H1 (cell line): Measurements from ENCODE around the gene PPP1R18. TPM values are rescaled to one million over a fixed set of nuclear protein-coding genes. Genes with fewer than 3 reads are reported as not detected.
A peak's percentile ranks its signal among the peaks of the same experiment; 100 is the strongest.

Experiments
- ATF3 ChIP-seq: IDR thresholded peaks from 2 replicates; pipeline ENCODE4 v1.6.1; 2011; ENCODE audit warnings: low read depth, mild to moderate bottlenecking, low read length; ENCODE audit not compliant: insufficient read depth
- BCL11A ChIP-seq, 2 experiments: IDR thresholded peaks; one replicate each; pipeline ENCODE4 v1.6.1; 2011; ENCODE audit warnings: low read depth in 2 of 2, low read length in 2 of 2, mild to moderate bottlenecking in 2 of 2
- CBX5 ChIP-seq: fragments of 300-800, 300-1000 bp; sonication (generic); IDR thresholded peaks from 2 replicates; pipeline ENCODE4 v1.7.1; 2016; ENCODE audit warnings: antibody characterized with exemption, low read length, low read depth
- CBX8 ChIP-seq: fragments of 300-800, 300-1000 bp; sonication (generic); IDR thresholded peaks from 2 replicates; pipeline ENCODE4 v1.7.1; 2016; ENCODE audit warnings: low read depth, low read length, borderline replicate concordance
- CEBPB ChIP-seq: IDR thresholded peaks from 2 replicates; pipeline ENCODE4 v1.6.1; 2012; ENCODE audit warnings: low read depth, low read length
- CHD2 ChIP-seq: IDR thresholded peaks from 2 replicates; pipeline ENCODE4 v1.6.1; 2012; ENCODE audit warnings: low read length, improper control_type of control experiment
- EP300 ChIP-seq, 2 experiments: IDR thresholded peaks; 1 replicate in 1 of 2; 2 replicates in 1 of 2; pipeline ENCODE4 v1.6.1; 2011 to 2012; ENCODE audit warnings: low read depth in 2 of 2, low read length in 2 of 2, mild to moderate bottlenecking in 2 of 2, borderline replicate concordance in 1 of 2, inconsistent platforms in 1 of 2, moderate library complexity in 1 of 2
- FOSL1 ChIP-seq: IDR thresholded peaks from 2 replicates; pipeline ENCODE4 v1.6.1; 2011; ENCODE audit warnings: mild to moderate bottlenecking, low read depth, low read length, moderate library complexity; ENCODE audit not compliant: insufficient read depth
- KDM5A ChIP-seq: fragments of 200-600 bp; IDR thresholded peaks from 2 replicates; pipeline ENCODE4 v1.7.1; 2012; ENCODE audit warnings: mild to moderate bottlenecking, low read length, inconsistent platforms, mixed read lengths
- POLR2A ChIP-seq, 2 experiments: IDR thresholded peaks; 1 replicate in 1 of 2; 2 replicates in 1 of 2; pipeline ENCODE4 v1.6.1; 2011; ENCODE audit warnings: low read depth in 2 of 2, low read length in 2 of 2, mild to moderate bottlenecking in 2 of 2; ENCODE audit errors: control extremely low read depth in 1 of 2
- POLR2AphosphoS5 ChIP-seq: IDR thresholded peaks from 2 replicates; pipeline ENCODE4 v1.6.1; 2011; ENCODE audit warnings: low read depth, low read length
- POU5F1 ChIP-seq: IDR thresholded peaks from 2 replicates; pipeline ENCODE4 v1.6.1; 2011; ENCODE audit warnings: low read depth, mild to moderate bottlenecking, low read length, moderate library complexity
- RBBP5 ChIP-seq: IDR thresholded peaks from 2 replicates; pipeline ENCODE4 v1.7.1; 2012; ENCODE audit warnings: low read depth, mild to moderate bottlenecking, inconsistent platforms, low read length, moderate library complexity, borderline replicate concordance
- RFX5 ChIP-seq: IDR thresholded peaks from 2 replicates; pipeline ENCODE4 v1.6.1; 2011; ENCODE audit warnings: low read depth, low read length, improper control_type of control experiment, borderline replicate concordance
- SIN3A ChIP-seq, 2 experiments: IDR thresholded peaks in 1 of 2; conservative IDR thresholded peaks in 1 of 2; 2 replicates each; pipeline ENCODE4 v1.6.1; 2011 to 2012; ENCODE audit warnings: low read length in 2 of 2, improper control_type of control experiment in 1 of 2, low read depth in 1 of 2, mild to moderate bottlenecking in 1 of 2
- SIRT6 ChIP-seq: IDR thresholded peaks from one replicate; pipeline ENCODE4 v1.7.1; 2012; ENCODE audit warnings: low read length, inconsistent platforms
- SP4 ChIP-seq: IDR thresholded peaks from 2 replicates; pipeline ENCODE4 v1.6.1; 2012; ENCODE audit warnings: low read length, inconsistent platforms
- SRF ChIP-seq: IDR thresholded peaks from 2 replicates; pipeline ENCODE4 v1.6.1; 2011; ENCODE audit warnings: mild to moderate bottlenecking, low read depth, low read length, moderate library complexity
- TAF1 ChIP-seq: IDR thresholded peaks from 2 replicates; pipeline ENCODE4 v1.6.1; 2011; ENCODE audit warnings: mild to moderate bottlenecking, low read depth, low read length
- USF2 ChIP-seq: IDR thresholded peaks from 2 replicates; pipeline ENCODE4 v1.6.1; 2011; ENCODE audit warnings: low read length, improper control_type of control experiment
- polyA plus RNA-seq, 7 experiments: library from polyadenylated mRNA; depleted of rRNA in 3 of 7; stranded (reverse) in 5 of 7; unstranded in 2 of 7; fragments of >200 nt in 5 of 7; fragments of 200-250 nt in 2 of 7; gene quantifications; 1 replicate in 5 of 7; 2 replicates in 1 of 7; 4 replicates in 1 of 7; pipeline versions ENCODE4 v1.2.1 to v1.2.3, GENCODE V29; 2011 to 2013; ENCODE audit warnings: missing spikeins in 2 of 7, mixed read lengths in 2 of 7
- total RNA-seq: library from RNA; stranded (reverse); fragmentation: NEBNext Ultra II Directional; extraction: Animal tissue kit (Norgen Biotek cat#: 25700); gene quantifications from 2 replicates; pipeline ENCODE4 v1.2.1, GENCODE V29; 2021
- TF ChIP-seq, protein P1 (sequence below): IDR thresholded peaks from 2 replicates; pipeline ENCODE4 v1.6.1; 2012; ENCODE audit warnings: inconsistent platforms

PPP1R18 gene
- total and polyA plus RNA-seq, 2 of the 8 experiments (the other 6 are each of a cell fraction or from before 2014, with no cell fraction given): 25.1 to 29.1 TPM

- no peak for TF ChIP-seq RFX5
- peak; percentile 48; the same call in 1 of the 2 replicates for TF ChIP-seq CHD2
- TF ChIP-seq RBBP5: no peak
- no peak for TF ChIP-seq ATF3
- TF ChIP-seq CEBPB: no peak
- TF ChIP-seq SRF: no peak
- no peak for TF ChIP-seq FOSL1
- 0 out of 2 replicates have a peak, but pooled peaks have one; percentile 42 for TF ChIP-seq KDM5A
- peak; percentile 62 to 93 for TF ChIP-seq POLR2A (IDR thresholded peaks at IDR 0.05; ENCODE audit: control extremely low read depth in 1 of 2, low read depth in 2 of 2, low read length in 2 of 2)
- no peak for TF ChIP-seq SIRT6
- no peak for TF ChIP-seq CBX5
- TF ChIP-seq SP4: no peak
- peak; percentile 89 for TF ChIP-seq POLR2AphosphoS5
- no peak for TF ChIP-seq CBX8
- no peak for TF ChIP-seq POU5F1
- no peak for TF ChIP-seq BCL11A (IDR thresholded peaks at IDR 0.05; ENCODE audit: low read depth in 2 of 2, low read length in 2 of 2)
- TF ChIP-seq, protein P1, sequence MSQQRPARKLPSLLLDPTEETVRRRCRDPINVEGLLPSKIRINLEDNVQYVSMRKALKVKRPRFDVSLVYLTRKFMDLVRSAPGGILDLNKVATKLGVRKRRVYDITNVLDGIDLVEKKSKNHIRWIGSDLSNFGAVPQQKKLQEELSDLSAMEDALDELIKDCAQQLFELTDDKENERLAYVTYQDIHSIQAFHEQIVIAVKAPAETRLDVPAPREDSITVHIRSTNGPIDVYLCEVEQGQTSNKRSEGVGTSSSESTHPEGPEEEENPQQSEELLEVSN: no peak
- TF ChIP-seq EP300 (IDR thresholded peaks at IDR 0.05; ENCODE audit: borderline replicate concordance in 1 of 2, low read depth in 2 of 2, low read length in 2 of 2): no peak
- TF ChIP-seq SIN3A (conservative IDR thresholded peaks at IDR 0.05 in 1 of 2, IDR thresholded peaks at IDR 0.05 in 1 of 2; ENCODE audit: low read depth in 1 of 2, low read length in 2 of 2): peak; percentile 95 to 98
- peak; percentile 67 for TF ChIP-seq TAF1
- TF ChIP-seq USF2: no peak
Observed at GRCh38 chr6:30626484-30627366, 59.7 kb downstream of the PPP1R18 start, which contains the start of gene ATAT1 (continued).
